ENCODE measurements around the gene UROD.

Gene UROD

GRCh38 chr1:45012639-45013278 lies 705 bp downstream of the UROD start:
- peak overlapping the region; percentile 83 for H3K4me2 ChIP-seq (ENCODE audit: low read length)
- H2BK5ac ChIP-seq (ENCODE audit: low read depth, low read length, poor library complexity): no peak overlapping the region
- H2AK5ac ChIP-seq (ENCODE audit: low read length): no peak overlapping the region
- H3K23ac ChIP-seq (ENCODE audit: low read length): no peak overlapping the region
- H3K4ac ChIP-seq (ENCODE audit: low read depth, low read length): no peak overlapping the region
- peak overlapping the region; percentile 64 for H3K4me3 ChIP-seq (ENCODE audit: low read depth, low read length)
- no peak overlapping the region for H3K14ac ChIP-seq (ENCODE audit: low read length)
- no peak overlapping the region for H2BK12ac ChIP-seq (ENCODE audit: low read length)
- peak overlapping the region; percentile 15 for H3K9ac ChIP-seq (ENCODE audit: low read length)
- peaks cover 29 to 30% of the 10 kb centered on the region in 2 experiments for H3K36me3 ChIP-seq (ENCODE audit: control insufficient read depth in 1 of 2, insufficient read depth in 2 of 2, low read length in 2 of 2)
- H3K18ac ChIP-seq (ENCODE audit: low read length): no peak overlapping the region
- no peak overlapping the region for H4K91ac ChIP-seq (ENCODE audit: low read depth, low read length)
- DNase-seq: peak; percentile 18 to 53
- H3K9me3 ChIP-seq (ENCODE audit: insufficient read depth, low read depth, low read length): no peaks in the 10 kb centered on the region
- H4K12ac ChIP-seq (ENCODE audit: low read depth, low read length): peak overlapping the region; percentile 40
- H4K8ac ChIP-seq (ENCODE audit: low read depth, low read length): peak overlapping the region; percentile 43
- H2BK120ac ChIP-seq (ENCODE audit: insufficient read depth, low read length, poor library complexity): no peak overlapping the region
- H3K79me2 ChIP-seq (ENCODE audit: control insufficient read depth, insufficient read depth, low read length, poor library complexity): peaks cover 6% of the 10 kb centered on the region
- H3K79me1 ChIP-seq (ENCODE audit: low read length): peaks cover 7% of the 10 kb centered on the region
- no peaks in the 10 kb centered on the region for H3K27me3 ChIP-seq (ENCODE audit: insufficient read depth, low read length)
- WGBS (ENCODE audit: extremely low coverage, insufficient coverage, insufficient read length): no CpG with 5 or more reads among the region's 21 CpGs
- peak overlapping the region; percentile 21 for H3K27ac ChIP-seq (ENCODE audit: low read depth, low read length)
- peaks cover 8 to 11% of the 10 kb centered on the region in 2 experiments for H3K4me1 ChIP-seq (ENCODE audit: control insufficient read depth in 1 of 2, insufficient read depth in 2 of 2, low read length in 2 of 2)
- H2AFZ ChIP-seq (ENCODE audit: insufficient read depth, low read length, poor library complexity): peak overlapping the region; percentile 12

- Histone ChIP-seq H4K12ac (ENCODE audit: low read depth, low read length) (no peak overlapping the region), H3K14ac (ENCODE audit: low read length) (no peak overlapping the region), H4K91ac (ENCODE audit: low read depth, low read length) (no peak overlapping the region), H3K18ac (ENCODE audit: low read length) (no peak overlapping the region), H3K4me2 (ENCODE audit: low read length) (no peak overlapping the region), H3K4ac (ENCODE audit: low read depth, low read length) (no peak overlapping the region), H2AK5ac (ENCODE audit: low read length) (no peak overlapping the region), H3K9ac (ENCODE audit: low read length) (no peak overlapping the region), H2AFZ (ENCODE audit: insufficient read depth, low read length, poor library complexity) (no peak overlapping the region), H3K79me1 (ENCODE audit: low read length) (peaks cover 7% of the 10 kb centered on the region), H3K27ac (ENCODE audit: low read depth, low read length) (no peak overlapping the region), H2BK12ac (ENCODE audit: low read length) (no peak overlapping the region), H3K36me3 (ENCODE audit: control insufficient read depth in 1 of 2, insufficient read depth in 2 of 2, low read length in 2 of 2) (peaks cover 21% of the 10 kb centered on the region in 2 experiments), H3K4me3 (ENCODE audit: low read depth, low read length) (no peak overlapping the region), H3K79me2 (ENCODE audit: control insufficient read depth, insufficient read depth, low read length, poor library complexity) (peaks cover 6% of the 10 kb centered on the region), H3K4me1 (ENCODE audit: control insufficient read depth in 1 of 2, insufficient read depth in 2 of 2, low read length in 2 of 2) (peaks cover 8 to 11% of the 10 kb centered on the region in 2 experiments), H4K8ac (ENCODE audit: low read depth, low read length) (no peak overlapping the region), H2BK120ac (ENCODE audit: insufficient read depth, low read length, poor library complexity) (no peak overlapping the region), H3K27me3 (ENCODE audit: insufficient read depth, low read length) (no peaks in the 10 kb centered on the region), H3K23ac (ENCODE audit: low read length) (no peak overlapping the region), H3K9me3 (ENCODE audit: insufficient read depth, low read depth, low read length) (no peaks in the 10 kb centered on the region), H2BK5ac (ENCODE audit: low read depth, low read length, poor library complexity) (no peak overlapping the region)
- WGBS (ENCODE audit: extremely low coverage, insufficient coverage, insufficient read length): no CpG with 5 or more reads among the region's 12 CpGs
- no peak for DNase-seq
These were observed 1.6 kb downstream of the UROD start for GRCh38 chr1:45013551-45014209.

GRCh38 chr1:45014321-45015028 lies 2.4 kb downstream of the UROD start:
- H3K23ac ChIP-seq (ENCODE audit: low read length): no peak overlapping the region
- H3K27ac ChIP-seq (ENCODE audit: low read depth, low read length): no peak overlapping the region
- H2AK5ac ChIP-seq (ENCODE audit: low read length): no peak overlapping the region
- no peak overlapping the region for H3K18ac ChIP-seq (ENCODE audit: low read length)
- H3K4me3 ChIP-seq (ENCODE audit: low read depth, low read length): no peak overlapping the region
- no peaks in the 10 kb centered on the region for H3K27me3 ChIP-seq (ENCODE audit: insufficient read depth, low read length)
- no peak overlapping the region for H3K14ac ChIP-seq (ENCODE audit: low read length)
- no peak overlapping the region for H3K4me2 ChIP-seq (ENCODE audit: low read length)
- H4K8ac ChIP-seq (ENCODE audit: low read depth, low read length): no peak overlapping the region
- H2BK5ac ChIP-seq (ENCODE audit: low read depth, low read length, poor library complexity): no peak overlapping the region
- H3K79me1 ChIP-seq (ENCODE audit: low read length): peaks cover 7% of the 10 kb centered on the region
- H4K12ac ChIP-seq (ENCODE audit: low read depth, low read length): no peak overlapping the region
- H3K9ac ChIP-seq (ENCODE audit: low read length): no peak overlapping the region
- H3K36me3 ChIP-seq (ENCODE audit: control insufficient read depth in 1 of 2, insufficient read depth in 2 of 2, low read length in 2 of 2): peaks cover 13% of the 10 kb centered on the region in 2 experiments
- peak; percentile 62 to 87 for DNase-seq
- no peak overlapping the region for H3K4ac ChIP-seq (ENCODE audit: low read depth, low read length)
- no peak overlapping the region for H2BK120ac ChIP-seq (ENCODE audit: insufficient read depth, low read length, poor library complexity)
- no peaks in the 10 kb centered on the region for H3K9me3 ChIP-seq (ENCODE audit: insufficient read depth, low read depth, low read length)
- H2AFZ ChIP-seq (ENCODE audit: insufficient read depth, low read length, poor library complexity): no peak overlapping the region
- no CpG with 5 or more reads among the region's 6 CpGs for WGBS (ENCODE audit: extremely low coverage, insufficient coverage, insufficient read length)
- no peak overlapping the region for H4K91ac ChIP-seq (ENCODE audit: low read depth, low read length)
- H2BK12ac ChIP-seq (ENCODE audit: low read length): no peak overlapping the region
- peaks cover 8 to 11% of the 10 kb centered on the region in 2 experiments for H3K4me1 ChIP-seq (ENCODE audit: control insufficient read depth in 1 of 2, insufficient read depth in 2 of 2, low read length in 2 of 2)
- peaks cover 6% of the 10 kb centered on the region for H3K79me2 ChIP-seq (ENCODE audit: control insufficient read depth, insufficient read depth, low read length, poor library complexity)

GRCh38 chr1:45015683-45016082 lies 3.6 kb downstream of the UROD start:
- no peak overlapping the region for H3K4me3 ChIP-seq (ENCODE audit: low read depth, low read length)
- no peak overlapping the region for H3K4ac ChIP-seq (ENCODE audit: low read depth, low read length)
- DNase-seq: no peak
- H2BK120ac ChIP-seq (ENCODE audit: insufficient read depth, low read length, poor library complexity): no peak overlapping the region
- no peak overlapping the region for H2BK12ac ChIP-seq (ENCODE audit: low read length)
- H3K79me1 ChIP-seq (ENCODE audit: low read length): peaks cover 5% of the 10 kb centered on the region
- no peak overlapping the region for H3K27ac ChIP-seq (ENCODE audit: low read depth, low read length)
- no peak overlapping the region for H2BK5ac ChIP-seq (ENCODE audit: low read depth, low read length, poor library complexity)
- no peak overlapping the region for H3K4me2 ChIP-seq (ENCODE audit: low read length)
- peaks cover 4% of the 10 kb centered on the region for H3K79me2 ChIP-seq (ENCODE audit: control insufficient read depth, insufficient read depth, low read length, poor library complexity)
- no peak overlapping the region for H4K91ac ChIP-seq (ENCODE audit: low read depth, low read length)
- H3K36me3 ChIP-seq (ENCODE audit: control insufficient read depth in 1 of 2, insufficient read depth in 2 of 2, low read length in 2 of 2): peaks cover 10 to 11% of the 10 kb centered on the region in 2 experiments
- no peaks in the 10 kb centered on the region for H3K27me3 ChIP-seq (ENCODE audit: insufficient read depth, low read length)
- H3K4me1 ChIP-seq (ENCODE audit: control insufficient read depth in 1 of 2, insufficient read depth in 2 of 2, low read length in 2 of 2): peaks cover 2 to 4% of the 10 kb centered on the region in 2 experiments
- no CpG with 5 or more reads among the region's 2 CpGs for WGBS (ENCODE audit: extremely low coverage, insufficient coverage, insufficient read length)
- no peak overlapping the region for H3K9ac ChIP-seq (ENCODE audit: low read length)
- H4K8ac ChIP-seq (ENCODE audit: low read depth, low read length): no peak overlapping the region
- no peak overlapping the region for H3K23ac ChIP-seq (ENCODE audit: low read length)
- H2AK5ac ChIP-seq (ENCODE audit: low read length): no peak overlapping the region
- H3K14ac ChIP-seq (ENCODE audit: low read length): no peak overlapping the region
- no peaks in the 10 kb centered on the region for H3K9me3 ChIP-seq (ENCODE audit: insufficient read depth, low read depth, low read length)
- H2AFZ ChIP-seq (ENCODE audit: insufficient read depth, low read length, poor library complexity): no peak overlapping the region
- H3K18ac ChIP-seq (ENCODE audit: low read length): no peak overlapping the region
- no peak overlapping the region for H4K12ac ChIP-seq (ENCODE audit: low read depth, low read length)
